HL-60/S4 treated with retinoic acid at 250 ng/mL for 4 days and 3 days (cell line): ENCODE measurements around the gene KCNJ11.

ENCODE experiments used
- in situ Hi-C: fragments of 300-500 bp; cut with MboI; formaldehyde crosslinking; loops from 2 replicates; pipeline ENCODE4 v1.7.0; 2022; ENCODE audit warnings: low sequenced_read_pairs

KCNJ11 gene

GRCh38 chr11:17410606-17411379 lies 22.3 kb upstream of the KCNJ11 start:
- in situ Hi-C loops = no loop called here

GRCh38 chr11:17408641-17409040 lies 20.2 kb upstream of the KCNJ11 start:
- in situ Hi-C loops = no loop called here

GRCh38 chr11:17408026-17408425 lies 19.6 kb upstream of the KCNJ11 start:
- in situ Hi-C loops = no loop called here

- in situ Hi-C loops = no loop called here
These were observed 19.1 kb upstream of the KCNJ11 start for GRCh38 chr11:17407575-17407974.

- in situ Hi-C loops = no loop called here
These were observed 18.3 kb upstream of the KCNJ11 start for GRCh38 chr11:17406818-17407149.

GRCh38 chr11:17406082-17406817 lies 17.8 kb upstream of the KCNJ11 start:
- in situ Hi-C loops = no loop called here

- in situ Hi-C loops = no loop called here
These were observed 17.0 kb upstream of the KCNJ11 start for GRCh38 chr11:17405232-17406005.

GRCh38 chr11:17403980-17404759 lies 15.7 kb upstream of the KCNJ11 start:
- in situ Hi-C loops = no loop called here

GRCh38 chr11:17402486-17402885 lies 14.0 kb upstream of the KCNJ11 start:
- in situ Hi-C loops = no loop called here

GRCh38 chr11:17401841-17402240 lies 13.4 kb upstream of the KCNJ11 start:
- in situ Hi-C loops = no loop called here

- in situ Hi-C loops = no loop called here
These were observed 12.9 kb upstream of the KCNJ11 start for GRCh38 chr11:17401316-17401715.

GRCh38 chr11:17400048-17400775 lies 11.8 kb upstream of the KCNJ11 start:
- in situ Hi-C loops = no loop called here

GRCh38 chr11:17399236-17399635 lies 10.8 kb upstream of the KCNJ11 start:
- in situ Hi-C loops = loop anchor here (25.0 kb wide), 1 partner anchor 113 kb away; no protein-coding TSS in a partner anchor

- in situ Hi-C loops = loop anchor here (25.0 kb wide), 1 partner anchor 115 kb away; no protein-coding TSS in a partner anchor
These were observed 9.0 kb upstream of the KCNJ11 start for GRCh38 chr11:17397311-17398002.

GRCh38 chr11:17396598-17397310 lies 8.3 kb upstream of the KCNJ11 start:
- in situ Hi-C loops = loop anchor here (25.0 kb wide), 1 partner anchor 116 kb away; no protein-coding TSS in a partner anchor

GRCh38 chr11:17395978-17396377 lies 7.5 kb upstream of the KCNJ11 start:
- in situ Hi-C loops = loop anchor here (25.0 kb wide), 1 partner anchor 116 kb away; no protein-coding TSS in a partner anchor

GRCh38 chr11:17395554-17395961 lies 7.1 kb upstream of the KCNJ11 start:
- in situ Hi-C loops = loop anchor here (25.0 kb wide), 1 partner anchor 117 kb away; no protein-coding TSS in a partner anchor

- in situ Hi-C loops = loop anchor here (25.0 kb wide), 1 partner anchor 117 kb away; no protein-coding TSS in a partner anchor
These were observed 6.4 kb upstream of the KCNJ11 start for GRCh38 chr11:17394743-17395390.
